Activated CD8-positive, alpha-beta memory T cell treated with anti-CD3 and anti-CD28 coated beads, Interleukin-2, amount 50 U/mL, for 24 hours (primary cell): ENCODE measurements around the gene CXCL8.

Experiments used
- DNase-seq: peaks from one replicate; pipeline ENCODE4 v3.0.0-alpha.2; 2020; ENCODE audit errors: extremely low read depth

The CXCL8 gene

GRCh38 chr4:73718375-73719373 lies 21.7 kb upstream of the CXCL8 start:
- DNase-seq: no peak

- no peak for DNase-seq
These were observed 18.9 kb upstream of the CXCL8 start for GRCh38 chr4:73721435-73721834.

- DNase-seq: no peak
These were observed 18.5 kb upstream of the CXCL8 start for GRCh38 chr4:73721909-73722308.

- DNase-seq: no peak
These were observed 17.3 kb upstream of the CXCL8 start for GRCh38 chr4:73723023-73723422.

- no peak for DNase-seq
These were observed 16.4 kb upstream of the CXCL8 start for GRCh38 chr4:73723928-73724327.

GRCh38 chr4:73725510-73725909 lies 14.9 kb upstream of the CXCL8 start:
- no peak for DNase-seq

- no peak for DNase-seq
These were observed 14.4 kb upstream of the CXCL8 start for GRCh38 chr4:73725985-73726384.

GRCh38 chr4:73727685-73728084 lies 12.7 kb upstream of the CXCL8 start:
- no peak for DNase-seq

GRCh38 chr4:73728091-73728741 lies 12.2 kb upstream of the CXCL8 start:
- no peak for DNase-seq

GRCh38 chr4:73729534-73730165 lies 10.7 kb upstream of the CXCL8 start:
- no peak for DNase-seq

GRCh38 chr4:73730292-73730691 lies 10.1 kb upstream of the CXCL8 start:
- no peak for DNase-seq

GRCh38 chr4:73730867-73731266 lies 9.5 kb upstream of the CXCL8 start:
- no peak for DNase-seq

- DNase-seq: no peak
These were observed 8.3 kb upstream of the CXCL8 start for GRCh38 chr4:73731968-73732610.

GRCh38 chr4:73732759-73733431 lies 7.5 kb upstream of the CXCL8 start:
- no peak for DNase-seq

- DNase-seq: no peak
These were observed 5.8 kb upstream of the CXCL8 start for GRCh38 chr4:73734530-73735001.

GRCh38 chr4:73735231-73735630 lies 5.1 kb upstream of the CXCL8 start:
- DNase-seq: no peak

- no peak for DNase-seq
These were observed 821 bp downstream of the CXCL8 start for GRCh38 chr4:73741031-73741749.

GRCh38 chr4:73741750-73742489 lies 1.6 kb downstream of the CXCL8 start:
- DNase-seq: no peak

- DNase-seq: no peak
These were observed 2.3 kb downstream of the CXCL8 start for GRCh38 chr4:73742490-73743160.
